SK-N-SH (cell line): ENCODE measurements around the gene PDILT. TPM values are rescaled to one million over a fixed set of nuclear protein-coding genes. Genes with fewer than 3 reads are reported as not detected.

Experiments
- CTCF ChIA-PET: fragments of 300-600, 350-600 bp; formaldehyde crosslinking; extraction: SDS; loops from one replicate; lab custom pipeline; 2021; lab: Yijun Ruan, JAX
- POLR2A ChIA-PET: fragments of 350-600 bp; sonication (Branson Sonifier 250); formaldehyde crosslinking; extraction: SDS; loops from one replicate; lab custom pipeline; 2020; ENCODE audit warnings: antibody characterized with exemption, inconsistent platforms; lab: Yijun Ruan, JAX
- DNase-seq: peaks from one replicate; pipeline ENCODE4 v3.0.0; 2012
- H2AFZ ChIP-seq: fragments of 200-600 bp; sonication (generic); 2 replicates; pipeline ENCODE4 v1.8.1; 2016; ENCODE audit warnings: antibody characterized with exemption, mild to moderate bottlenecking, low read depth
- H3F3A ChIP-seq: fragments of 200-600 bp; sonication (generic); replicated peaks from 2 replicates; pipeline ENCODE3; 2016; ENCODE audit warnings: antibody characterized with exemption, mild to moderate bottlenecking; ENCODE audit not compliant: insufficient read depth
- H3K27ac ChIP-seq, 2 experiments: fragments of 200-500 bp in 1 of 2; fragments of 200-600 bp in 1 of 2; sonication (Bioruptor generic) in 1 of 2; sonication (generic), shearing (Covaris generic) in 1 of 2; 2 replicates each; pipeline versions ENCODE4 v1.5.1 to v1.6.1; 2014 to 2016; ENCODE audit warnings: low read depth in 2 of 2, inconsistent platforms in 1 of 2, low read length in 1 of 2, mild to moderate bottlenecking in 1 of 2, mixed read lengths in 1 of 2
- H3K27me3 ChIP-seq: fragments of 200-600 bp; sonication (generic), shearing (Covaris generic); 2 replicates; pipeline ENCODE4 v1.6.1; 2016; ENCODE audit warnings: mixed run types; ENCODE audit not compliant: insufficient read depth
- H3K36me3 ChIP-seq, 2 experiments: fragments of 200-500 bp in 1 of 2; fragments of 200-600 bp in 1 of 2; sonication (Bioruptor generic) in 1 of 2; sonication (generic) in 1 of 2; replicated peaks in 1 of 2; 2 replicates each; pipeline versions ENCODE3 to v1.5.1; 2014 to 2016; ENCODE audit warnings: low read length in 1 of 2, mild to moderate bottlenecking in 1 of 2; ENCODE audit not compliant: insufficient read depth in 2 of 2, control insufficient read depth in 1 of 2
- H3K4me1 ChIP-seq, 2 experiments: fragments of 200-500 bp in 1 of 2; fragments of 200-600 bp in 1 of 2; sonication (Bioruptor generic) in 1 of 2; sonication (generic), shearing (Covaris generic) in 1 of 2; 2 replicates each; pipeline versions ENCODE4 v1.5.1 to v1.6.1; 2014 to 2016; ENCODE audit warnings: low read depth in 1 of 2, low read length in 1 of 2, mixed run types in 1 of 2; ENCODE audit not compliant: insufficient read depth in 2 of 2, control insufficient read depth in 1 of 2
- H3K4me2 ChIP-seq: fragments of 200-600 bp; sonication (generic), shearing (Covaris generic); 2 replicates; pipeline ENCODE4 v1.6.1; 2017; ENCODE audit warnings: mixed run types
- H3K4me3 ChIP-seq, 2 experiments: fragments of 200-500 bp in 1 of 2; fragments of 200-600 bp in 1 of 2; sonication (Bioruptor generic) in 1 of 2; sonication (generic), shearing (Covaris generic) in 1 of 2; 2 replicates each; pipeline versions ENCODE4 v1.5.1 to v1.8.1; 2014 to 2016; ENCODE audit warnings: low read depth in 2 of 2, inconsistent platforms in 1 of 2, low read length in 1 of 2, mild to moderate bottlenecking in 1 of 2, mixed read lengths in 1 of 2, moderate library complexity in 1 of 2
- H3K79me2 ChIP-seq: fragments of 200-600 bp; sonication (generic); 2 replicates; pipeline ENCODE4 v1.8.1; 2017; ENCODE audit warnings: mild to moderate bottlenecking; ENCODE audit not compliant: insufficient read depth
- H3K9ac ChIP-seq: fragments of 200-600 bp; sonication (generic); 2 replicates; pipeline ENCODE4 v1.6.1; 2017; ENCODE audit warnings: mixed run types
- H3K9me2 ChIP-seq: fragments of 200-600 bp; sonication (generic); 2 replicates; pipeline ENCODE4 v1.6.1; 2017; ENCODE audit warnings: mixed run types
- H3K9me3 ChIP-seq: fragments of 200-600 bp; sonication (generic); 2 replicates; pipeline ENCODE4 v1.6.1; 2017; ENCODE audit warnings: mixed run types, mild to moderate bottlenecking, moderate library complexity
- H4K20me1 ChIP-seq: fragments of 200-600 bp; sonication (generic); 2 replicates; pipeline ENCODE4 v1.6.1; 2017; ENCODE audit warnings: mild to moderate bottlenecking, mixed run types; ENCODE audit not compliant: insufficient read depth
- CHD2 ChIP-seq: fragments of 150-350 bp; IDR thresholded peaks from 2 replicates; pipeline ENCODE4 v1.6.1; 2018; ENCODE audit warnings: low read length; ENCODE audit not compliant: partially characterized antibody
- EZH2phosphoT487 ChIP-seq: fragments of 200-600 bp; sonication (generic); IDR thresholded peaks from 2 replicates; pipeline ENCODE4 v1.6.1; 2017; ENCODE audit warnings: low read depth, mixed run types, mild to moderate bottlenecking, antibody characterized with exemption, moderate library complexity, borderline replicate concordance
- FOXM1 ChIP-seq: IDR thresholded peaks from 2 replicates; pipeline ENCODE4 v1.4.0; 2012; ENCODE audit warnings: low read depth, mild to moderate bottlenecking
- GABPA ChIP-seq: IDR thresholded peaks from 2 replicates; pipeline ENCODE4 v1.4.0; 2012; ENCODE audit warnings: low read depth, mild to moderate bottlenecking
- GATA2 ChIP-seq: sonication (generic); formaldehyde crosslinking; IDR thresholded peaks from 2 replicates; pipeline ENCODE4 v1.5.0; 2020; ENCODE audit warnings: mild to moderate bottlenecking, missing genetic modification reagents
- IRF3 ChIP-seq: fragments of 150-350 bp; IDR thresholded peaks from 2 replicates; pipeline ENCODE4 v1.6.1; 2016; ENCODE audit warnings: mild to moderate bottlenecking, low read depth, low read length
- JUND ChIP-seq: IDR thresholded peaks from 2 replicates; pipeline ENCODE4 v1.4.0; 2012
- MAX ChIP-seq: IDR thresholded peaks from 2 replicates; pipeline ENCODE4 v1.4.0; 2012; ENCODE audit warnings: low read depth
- MEF2A ChIP-seq: IDR thresholded peaks from 2 replicates; pipeline ENCODE4 v1.4.0; 2012; ENCODE audit warnings: low read depth, borderline replicate concordance
- NFIC ChIP-seq: IDR thresholded peaks from 2 replicates; pipeline ENCODE4 v1.4.0; 2012; ENCODE audit warnings: borderline replicate concordance
- NRF1 ChIP-seq: IDR thresholded peaks from 2 replicates; pipeline ENCODE4 v1.6.1; 2012; ENCODE audit warnings: low read depth, mild to moderate bottlenecking, low read length
- PBX3 ChIP-seq: IDR thresholded peaks from 2 replicates; pipeline ENCODE4; 2012
- POLR2AphosphoS5 ChIP-seq: IDR thresholded peaks from 2 replicates; pipeline ENCODE4 v1.6.1; 2012; ENCODE audit warnings: low read depth, low read length
- RAD21 ChIP-seq: IDR thresholded peaks from 2 replicates; pipeline ENCODE4 v1.6.1; 2012; ENCODE audit warnings: mild to moderate bottlenecking, low read length
- RCOR1 ChIP-seq: fragments of 150-350 bp; IDR thresholded peaks from 2 replicates; pipeline ENCODE4 v1.6.1; 2017; ENCODE audit warnings: antibody characterized with exemption, low read length
- REST ChIP-seq: IDR thresholded peaks from 2 replicates; pipeline ENCODE4 v1.6.1; 2012; ENCODE audit warnings: mild to moderate bottlenecking, low read depth, low read length, moderate library complexity
- USF2 ChIP-seq: fragments of 150-350 bp; IDR thresholded peaks from 2 replicates; pipeline ENCODE4 v1.6.1; 2017; ENCODE audit warnings: antibody characterized with exemption, low read length, low read depth, borderline replicate concordance
- WGBS: methylation state at CpG from one replicate; pipeline ENCODE4 v1.1.6; 2017; ENCODE audit warnings: low lambda C conversion rate; 5-methylcytosine and 5-hydroxymethylcytosine counted together
- polyA plus RNA-seq, 3 experiments: library from polyadenylated mRNA; depleted of rRNA; stranded (reverse); fragments of >200 nt; gene quantifications; 2 replicates each; pipeline ENCODE4 v1.2.3, GENCODE V29; 2012

Gene PDILT
- polyA plus RNA-seq, 1 of the 3 experiments (the other 2 are of a cell fraction): not detected

GRCh38 chr16:20318006-20318405, 86.5 kb downstream of the PDILT start:
- H3K4me3 ChIP-seq: no peak overlapping the region
- H3K27ac ChIP-seq: no peak overlapping the region
- H3K9ac ChIP-seq: no peak overlapping the region
- H3K79me2 ChIP-seq: no peaks in the 10 kb centered on the region
- no peaks in the 10 kb centered on the region for H3K9me2 ChIP-seq
- 13% methylated on average over 7 of the region's 7 CpGs for WGBS
- H3K9me3 ChIP-seq: no peaks in the 10 kb centered on the region
- POLR2A ChIA-PET: no interaction called here
- H3K4me2 ChIP-seq: no peak overlapping the region
- no peaks in the 10 kb centered on the region for H3K4me1 ChIP-seq
- H4K20me1 ChIP-seq: no peaks in the 10 kb centered on the region
- H3F3A ChIP-seq: no peaks in the 10 kb centered on the region
- no peaks in the 10 kb centered on the region for H3K36me3 ChIP-seq
- CTCF ChIA-PET: interaction anchor here (1.0 to 1.9 kb wide), 4 partner anchors 11 to 410 kb away, joined by 3 to 10 read pairs (median 4); no protein-coding TSS in a partner anchor
- no peaks in the 10 kb centered on the region for H3K27me3 ChIP-seq
- no peak overlapping the region for H2AFZ ChIP-seq
- no peak for TF ChIP-seq USF2
- no peak for TF ChIP-seq GATA2
- no peak for TF ChIP-seq NFIC
- no peak for TF ChIP-seq JUND
- TF ChIP-seq NRF1: no peak
- no peak for TF ChIP-seq CHD2
- DNase-seq: no peak

- Histone ChIP-seq H3K9me2 (no peaks in the 10 kb centered on the region), H4K20me1 (no peaks in the 10 kb centered on the region), H3K27me3 (no peaks in the 10 kb centered on the region), H3K9ac (no peak overlapping the region), H3K36me3 (no peaks in the 10 kb centered on the region), H2AFZ (no peak overlapping the region), H3K79me2 (no peaks in the 10 kb centered on the region), H3K4me3 (no peak overlapping the region), H3K9me3 (no peaks in the 10 kb centered on the region), H3F3A (no peaks in the 10 kb centered on the region), H3K27ac (no peak overlapping the region), H3K4me2 (no peak overlapping the region), H3K4me1 (no peaks in the 10 kb centered on the region)
- WGBS: 4% methylated on average over 8 of the region's 8 CpGs
- no peak for DNase-seq
- TF ChIP-seq MEF2A: no peak
- TF ChIP-seq RAD21: no peak
- no peak for TF ChIP-seq REST
- TF ChIP-seq EZH2phosphoT487: no peak
- TF ChIP-seq PBX3: no peak
- TF ChIP-seq FOXM1: no peak
- TF ChIP-seq NFIC: no peak
- no peak for TF ChIP-seq IRF3
- TF ChIP-seq CHD2: no peak
- no peak for TF ChIP-seq GABPA
- TF ChIP-seq RCOR1: no peak
- TF ChIP-seq POLR2AphosphoS5: no peak
- TF ChIP-seq MAX: no peak
- ChIA-PET POLR2A (no interaction called here), CTCF (interaction anchor here (1.2 to 1.9 kb wide), 3 partner anchors 12 to 410 kb away, joined by 4 to 10 read pairs (median 5); no protein-coding TSS in a partner anchor)
Measured at GRCh38 chr16:20317117-20317516, 87.4 kb downstream of the PDILT start.
